GM21515 (cell line): ENCODE data around the gene GAREM1.
"Not testable (repeated sequence)": the region's sequence is repeated elsewhere in the genome, so short reads cannot be mapped to it uniquely, and the experiment has no call there.

Experiments
- ATAC-seq: cut with Tn5 transposase; IDR thresholded peaks from one replicate; pipeline ENCODE4 v1.9.1; 2021; ENCODE audit not compliant: unreplicated experiment

The GAREM1 gene

DNA sequence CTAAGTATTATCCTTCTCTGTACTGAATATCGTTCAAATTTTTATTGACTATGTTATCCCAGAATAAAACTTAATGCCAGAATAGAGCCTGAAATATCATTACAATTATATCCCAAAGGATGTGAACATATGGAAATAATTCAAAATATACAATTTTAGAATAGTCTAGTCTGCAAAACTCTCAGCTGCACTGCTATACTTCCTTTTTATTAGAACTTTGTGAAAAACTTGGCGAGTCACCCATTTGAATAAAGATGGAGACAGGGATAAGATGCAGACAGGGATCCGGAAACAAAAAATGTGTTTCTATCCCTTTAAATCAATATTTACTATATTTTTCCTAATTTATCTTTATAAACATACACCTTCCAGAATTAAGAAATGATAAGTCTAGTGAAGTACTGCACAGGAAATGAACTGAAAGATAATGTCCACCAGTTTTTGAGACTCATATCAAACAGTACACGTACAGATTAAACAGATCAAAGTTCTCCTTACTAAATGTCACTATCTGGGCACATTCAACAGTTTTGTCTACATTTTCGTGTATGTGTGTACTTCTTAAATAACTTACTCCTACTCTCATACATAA, 173.0 kb downstream of the GAREM1 start:
- no peak for ATAC-seq

DNA sequence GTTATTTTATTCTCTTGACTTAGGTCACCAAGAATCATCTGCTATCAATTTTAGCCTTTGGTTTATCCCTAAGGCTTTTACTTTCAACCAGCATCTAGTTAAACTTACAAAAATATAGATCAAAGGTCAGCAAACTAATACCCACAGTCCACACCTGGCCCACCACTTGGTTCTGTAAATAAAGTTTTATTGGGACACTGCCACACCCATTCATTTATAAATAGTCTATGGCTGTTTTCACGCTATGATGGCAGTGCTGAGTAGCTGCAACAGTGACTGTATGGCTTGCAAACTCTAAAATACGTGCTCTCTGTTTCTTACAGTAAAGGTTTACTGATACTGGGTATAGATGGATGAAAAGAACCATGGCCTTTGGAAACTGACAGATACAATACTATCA, 173.8 kb downstream of the GAREM1 start:
- no peak for ATAC-seq

DNA sequence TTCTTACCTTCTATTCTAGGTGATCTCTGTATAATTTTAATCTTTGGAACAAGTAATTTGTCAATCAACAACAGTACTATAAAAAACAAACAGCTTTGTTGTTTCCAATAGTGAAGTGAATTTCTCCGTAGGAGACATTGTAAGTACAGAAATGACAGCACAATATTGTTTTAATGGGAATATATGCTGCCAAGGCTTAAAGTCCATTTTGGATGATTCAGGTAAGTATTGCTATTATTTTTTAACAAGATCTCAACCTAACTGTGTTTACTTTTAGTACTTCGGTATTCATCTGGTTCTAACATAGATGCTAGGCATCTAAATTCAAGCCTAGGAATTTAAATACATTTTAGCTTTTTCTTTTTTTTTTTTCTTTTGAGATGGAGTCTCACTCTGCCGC, 175.1 kb downstream of the GAREM1 start:
- ATAC-seq = no peak

DNA sequence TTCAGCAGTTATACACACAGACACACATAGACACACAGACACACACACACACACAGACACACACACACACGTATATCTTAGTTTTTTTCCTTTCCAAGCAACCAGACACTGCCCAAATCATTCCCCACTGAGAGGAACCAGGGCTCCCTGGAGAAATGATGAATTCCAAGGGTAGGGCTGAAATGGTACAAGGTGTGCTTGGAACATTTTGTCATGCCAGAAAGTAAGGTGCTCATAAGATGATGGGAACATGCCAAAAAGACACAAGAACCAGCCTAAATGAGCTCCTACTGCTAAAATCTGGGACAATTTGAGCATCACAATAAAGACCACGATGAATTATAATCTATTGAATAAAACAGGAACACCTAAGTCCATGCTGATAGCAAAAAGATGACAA, 177.6 kb downstream of the GAREM1 start:
- no peak for ATAC-seq

DNA sequence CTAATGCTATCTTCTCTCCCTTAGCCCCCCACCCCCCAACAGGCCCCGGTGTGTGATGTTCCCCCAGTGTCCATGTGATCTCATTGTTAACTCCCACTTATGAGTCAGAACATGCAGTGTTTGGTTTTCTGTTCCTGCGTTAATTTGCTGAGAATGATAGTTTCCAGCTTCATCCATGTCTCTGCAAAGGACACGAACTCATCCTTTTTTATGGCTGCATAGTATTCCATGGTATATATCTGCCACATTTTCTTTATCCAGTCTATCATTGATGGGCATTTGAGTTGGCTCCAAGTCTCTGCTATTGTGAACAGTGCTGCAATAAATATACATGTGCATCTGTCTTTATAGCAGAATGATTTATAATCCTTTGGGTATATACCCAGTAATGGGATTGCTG, 179.1 kb downstream of the GAREM1 start:
- ATAC-seq = not testable (repeated sequence)

DNA sequence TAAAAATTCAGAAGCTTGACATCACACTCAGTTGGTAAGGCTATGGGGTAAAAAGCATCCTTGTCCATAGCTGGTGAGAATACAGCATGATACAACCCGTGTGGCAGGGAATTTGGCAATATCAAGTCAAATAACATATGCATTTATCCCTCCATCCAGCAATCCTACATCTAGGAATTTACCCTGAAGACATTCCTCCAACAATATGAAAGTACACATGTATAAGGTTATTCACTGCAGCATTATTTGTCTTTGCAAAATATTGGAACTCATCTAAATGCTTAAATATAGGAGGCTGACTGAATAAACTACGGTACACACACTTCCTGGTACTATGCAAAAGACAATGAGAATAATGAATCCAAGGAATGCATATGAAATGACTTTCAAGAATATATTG, 179.9 kb downstream of the GAREM1 start:
- no peak for ATAC-seq

DNA sequence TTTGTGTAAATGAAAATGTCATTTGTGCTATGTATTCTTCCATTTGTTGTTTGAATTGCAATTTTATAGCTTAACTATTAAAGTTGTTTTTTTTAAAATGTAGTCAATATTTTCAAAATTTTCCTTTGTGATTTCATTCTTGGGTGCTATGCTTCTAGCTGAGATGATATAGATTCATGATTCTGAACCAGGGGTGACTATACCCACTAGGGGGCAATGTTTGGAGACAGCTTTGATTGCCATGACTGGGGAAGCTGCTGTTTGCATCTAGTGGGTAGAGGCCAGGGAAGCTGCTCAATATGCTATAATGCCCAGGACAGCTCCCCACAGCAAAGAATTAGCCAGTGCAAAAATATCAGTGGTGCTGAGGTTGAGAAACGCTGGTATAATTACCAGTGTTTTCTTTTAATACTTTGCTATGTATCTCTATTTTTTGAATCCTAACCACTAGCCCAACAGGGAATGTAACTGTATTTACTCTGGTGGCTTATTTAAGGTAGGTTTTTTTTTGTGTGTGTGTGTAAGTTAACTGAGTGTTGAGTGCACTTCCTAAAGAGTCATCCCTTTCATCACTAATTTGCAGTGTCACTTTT, 181.1 kb downstream of the GAREM1 start:
- ATAC-seq = peak; percentile 79

DNA sequence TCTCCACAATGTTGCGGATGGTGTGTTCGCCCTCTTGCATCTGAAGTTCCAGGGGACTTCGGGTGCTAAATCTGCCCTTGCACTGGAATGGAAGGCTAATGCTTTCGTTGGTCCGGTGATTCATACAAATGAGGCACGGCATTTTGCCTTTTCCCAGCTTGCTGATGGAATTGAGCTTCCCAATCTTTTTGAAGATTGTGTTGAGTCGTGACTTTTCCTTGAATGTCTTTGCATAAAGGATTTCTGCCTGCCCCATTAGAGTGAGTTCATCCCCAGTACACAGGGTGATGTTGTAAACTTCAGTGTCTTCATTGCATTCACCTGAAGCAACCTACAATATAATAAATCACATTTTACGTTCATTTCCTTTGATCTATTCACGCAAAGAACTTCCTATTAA, 182.8 kb downstream of the GAREM1 start:
- ATAC-seq = no peak

DNA sequence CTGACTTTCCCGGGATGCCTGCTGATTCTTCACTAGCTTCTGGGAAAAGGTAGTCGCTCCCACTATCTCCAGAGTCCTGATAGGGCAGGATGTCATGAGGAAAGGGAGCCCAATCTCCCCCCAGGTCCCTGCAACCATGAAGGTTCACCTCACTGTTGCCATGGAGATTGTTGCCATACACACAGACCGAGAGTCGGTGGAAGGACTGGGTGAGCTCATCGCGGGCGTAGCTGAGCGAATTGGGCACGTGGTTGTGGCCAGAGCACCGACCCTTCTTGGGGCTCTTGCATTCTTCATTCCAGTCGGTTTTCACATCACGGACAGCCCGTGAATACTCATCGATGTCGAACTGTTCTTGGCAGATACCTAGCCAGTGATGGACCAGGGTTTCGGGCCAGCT, 183.4 kb downstream of the GAREM1 start:
- ATAC-seq = no peak

DNA sequence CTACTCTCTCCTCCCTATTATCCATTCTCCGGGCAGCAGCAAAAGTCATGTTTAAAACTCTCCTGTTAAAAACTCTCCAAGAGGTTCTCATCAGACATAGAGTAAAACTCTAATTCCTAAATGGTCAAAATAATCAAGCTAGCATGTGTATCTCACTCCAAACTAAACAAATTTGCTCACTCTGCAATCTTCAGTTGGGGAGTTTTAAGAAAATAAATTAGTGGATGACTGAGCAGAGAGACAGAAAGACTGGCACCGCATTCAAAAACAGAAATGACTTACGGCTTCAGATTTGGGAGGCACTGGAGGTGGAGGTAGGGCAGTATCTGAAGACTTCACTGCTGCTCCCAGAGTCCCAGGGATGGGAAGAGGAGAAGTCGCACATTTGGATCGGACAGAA, 183.9 kb downstream of the GAREM1 start:
- ATAC-seq = no peak

DNA sequence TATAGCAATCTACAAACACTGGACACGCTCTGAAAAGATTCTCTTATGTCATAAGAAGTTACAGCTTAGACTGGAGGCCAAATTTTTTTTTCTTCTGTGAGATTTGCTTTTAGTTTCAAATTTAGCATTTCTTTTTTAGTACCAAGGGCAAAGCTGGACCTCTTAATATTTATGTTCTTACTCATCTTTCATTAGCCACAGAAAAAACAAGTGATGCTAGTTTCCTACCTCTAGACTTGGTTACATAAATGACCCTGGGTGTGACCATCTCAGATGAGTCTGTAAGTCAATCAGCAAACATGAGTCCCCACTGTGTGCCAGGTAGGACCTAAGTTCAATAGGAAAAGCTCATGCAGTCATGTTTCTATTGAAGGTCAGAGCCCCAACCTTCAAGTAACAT, 186.4 kb downstream of the GAREM1 start:
- no peak for ATAC-seq

DNA sequence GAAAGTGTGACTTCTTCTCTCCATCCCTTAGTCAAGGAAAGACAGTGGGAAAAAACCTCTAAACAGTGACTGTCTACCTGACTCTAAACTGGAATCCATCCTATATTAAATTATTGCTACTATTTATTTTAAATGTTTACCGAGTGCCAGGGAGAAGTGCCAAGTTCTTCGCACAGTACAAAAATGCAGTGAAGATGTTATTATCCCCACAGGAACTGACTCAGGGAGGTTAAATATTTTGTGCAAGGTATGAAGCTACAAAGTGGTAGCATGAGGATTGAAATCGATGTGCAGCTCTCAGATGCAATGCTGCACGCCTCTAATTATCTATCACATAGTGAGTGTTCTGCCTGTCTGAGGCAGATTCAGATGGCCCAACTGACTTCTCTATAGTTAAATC, 189.8 kb downstream of the GAREM1 start:
- ATAC-seq = no peak

DNA sequence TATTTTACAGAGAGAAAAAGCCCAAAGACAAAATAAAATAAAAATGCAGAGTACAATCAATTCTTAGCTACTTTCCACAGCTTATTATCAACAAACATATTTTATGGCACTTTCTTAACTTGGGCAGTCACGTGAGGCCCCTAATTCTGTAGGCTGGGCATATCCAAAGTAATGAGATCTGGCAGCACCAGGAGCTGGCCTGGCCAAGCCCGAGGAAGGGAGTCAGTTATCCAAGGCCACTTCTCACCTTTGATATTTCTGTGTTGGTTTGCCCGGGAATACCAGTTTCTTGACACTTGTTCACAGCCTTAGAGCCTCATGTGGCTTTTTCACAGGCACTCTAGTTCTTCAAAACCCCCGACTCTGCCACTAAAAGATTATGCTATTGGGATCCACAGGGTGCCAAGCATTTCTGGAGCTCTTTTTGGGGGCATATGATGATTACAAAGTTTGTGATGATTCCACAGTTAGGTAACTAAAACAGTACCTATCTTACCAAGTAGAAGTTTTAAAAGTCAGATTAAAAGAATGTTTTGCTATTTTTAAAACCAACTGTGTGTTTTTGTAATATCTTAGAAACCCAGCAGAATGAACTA, 190.4 kb downstream of the GAREM1 start:
- no peak for ATAC-seq

DNA sequence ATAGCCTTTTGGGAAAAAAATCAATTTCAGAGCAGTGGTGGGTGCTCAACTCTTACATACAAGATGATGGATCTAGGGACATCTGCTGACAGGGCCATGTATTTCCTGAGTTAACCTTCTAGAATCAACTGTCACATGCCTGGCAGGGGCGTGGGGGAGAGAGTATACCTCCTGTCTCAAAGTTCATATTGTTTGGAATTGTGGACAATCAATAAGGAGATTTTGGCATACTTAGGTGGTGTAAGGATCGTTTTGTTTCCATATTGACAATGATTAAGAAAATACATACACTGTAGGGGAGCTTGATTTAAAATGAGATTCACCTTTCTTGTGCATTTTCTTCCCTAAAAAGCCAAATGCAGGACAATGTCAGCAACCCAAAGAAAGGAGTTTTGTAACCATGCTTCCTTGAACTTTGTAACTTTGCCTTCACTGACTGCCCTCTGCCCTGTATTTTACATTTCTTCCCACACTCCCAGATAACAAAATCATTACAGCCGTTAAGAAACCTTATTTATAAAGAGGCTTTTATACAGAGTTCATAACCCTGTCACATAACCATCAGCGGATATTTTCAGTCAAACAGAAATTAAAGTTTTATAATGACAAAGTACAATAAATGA, 192.4 kb downstream of the GAREM1 start:
- ATAC-seq = no peak

DNA sequence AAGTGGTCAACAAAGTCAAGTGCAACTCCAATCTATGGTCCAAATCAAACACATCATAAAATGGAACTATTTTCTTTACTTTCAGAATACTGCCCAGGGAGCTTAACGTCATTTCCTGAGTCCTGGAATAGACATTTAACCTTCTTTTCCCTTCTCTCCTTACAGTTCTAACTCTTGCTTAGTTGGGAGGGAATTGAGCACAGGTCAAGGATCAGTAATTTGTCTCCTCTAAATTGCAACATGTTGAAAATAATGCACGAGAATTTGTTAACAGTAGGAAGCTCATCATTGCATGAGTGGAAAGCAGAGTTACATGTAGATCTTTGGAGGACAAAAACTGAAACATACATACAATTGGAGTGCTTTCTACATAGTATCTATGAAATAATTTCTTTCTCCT, 193.1 kb downstream of the GAREM1 start:
- ATAC-seq = no peak

DNA sequence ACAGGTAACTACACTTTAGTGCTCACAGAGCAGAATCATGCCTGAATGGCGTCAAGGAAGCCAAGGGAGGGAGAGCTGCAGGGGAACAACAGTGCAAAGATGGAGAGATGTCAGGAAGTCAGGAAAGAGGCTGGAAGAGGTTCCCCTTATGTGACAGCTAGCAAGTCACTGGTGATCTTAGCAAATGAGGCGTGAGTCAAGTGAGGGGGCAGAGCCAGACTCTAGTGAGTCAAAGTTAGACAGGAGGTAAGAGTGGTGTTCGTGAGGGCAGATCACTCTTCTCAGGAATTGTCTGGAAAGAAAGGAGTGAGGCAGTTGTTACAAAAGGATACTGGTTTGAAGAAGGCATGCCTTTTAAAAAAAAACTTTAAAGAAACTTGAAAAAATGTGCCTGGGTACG, 193.8 kb downstream of the GAREM1 start:
- no peak for ATAC-seq

DNA sequence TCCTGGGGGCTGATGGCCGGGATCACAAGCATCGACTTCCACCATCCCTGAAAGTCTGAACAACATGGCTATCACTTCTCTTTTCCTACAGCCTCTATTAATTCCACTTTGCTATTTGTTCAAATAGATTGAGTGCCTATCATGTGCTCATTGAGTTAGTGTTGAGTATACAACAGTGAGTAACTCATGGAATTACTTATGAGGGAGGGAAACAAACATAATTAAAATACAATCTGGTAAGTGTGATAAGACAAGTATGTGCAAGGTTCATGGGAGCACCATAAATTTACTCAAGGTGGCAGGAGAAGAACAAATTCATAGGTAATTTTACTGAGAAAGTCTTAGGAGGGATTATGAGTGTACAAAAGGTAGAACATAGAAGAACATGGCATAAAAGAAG, 194.4 kb downstream of the GAREM1 start:
- no peak for ATAC-seq

DNA sequence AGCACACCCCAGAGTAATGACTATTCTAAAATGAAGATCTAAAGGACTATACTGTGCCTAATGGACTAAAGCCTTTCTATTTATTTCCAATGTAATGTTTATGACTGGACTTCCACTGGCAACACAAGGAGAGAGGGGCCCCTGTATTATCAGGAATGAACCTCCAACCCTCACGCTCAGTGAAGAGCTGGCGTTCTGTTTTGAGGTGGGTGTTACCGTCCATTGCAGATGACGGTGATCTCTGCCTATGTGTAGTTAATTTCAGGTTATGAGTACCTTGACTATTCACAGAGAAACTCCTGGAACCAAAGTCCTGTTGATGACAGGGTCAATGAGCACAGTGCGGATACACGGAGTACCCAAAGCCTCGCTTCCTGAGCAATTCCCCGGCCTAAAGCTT, 195.5 kb downstream of the GAREM1 start:
- ATAC-seq = no peak

DNA sequence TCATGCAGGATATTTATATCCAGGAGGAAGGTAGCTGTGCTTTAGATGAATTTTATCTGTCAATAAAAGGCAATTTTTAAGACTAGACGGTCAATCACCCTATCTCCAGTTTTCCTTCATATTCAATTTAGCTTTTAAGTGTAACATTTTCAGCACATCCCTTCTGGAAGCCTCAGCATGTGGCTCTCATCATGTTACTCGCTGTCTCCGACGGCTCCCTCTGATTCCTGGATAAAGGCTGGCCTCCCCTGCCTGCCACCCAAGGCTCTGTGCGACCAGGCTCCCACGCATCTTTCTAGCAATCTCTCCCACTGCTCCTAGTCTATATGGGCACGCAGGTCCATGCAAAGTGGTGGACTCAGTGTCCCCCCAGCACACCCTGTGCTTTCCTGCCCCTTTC, 196.4 kb downstream of the GAREM1 start:
- ATAC-seq = no peak

DNA sequence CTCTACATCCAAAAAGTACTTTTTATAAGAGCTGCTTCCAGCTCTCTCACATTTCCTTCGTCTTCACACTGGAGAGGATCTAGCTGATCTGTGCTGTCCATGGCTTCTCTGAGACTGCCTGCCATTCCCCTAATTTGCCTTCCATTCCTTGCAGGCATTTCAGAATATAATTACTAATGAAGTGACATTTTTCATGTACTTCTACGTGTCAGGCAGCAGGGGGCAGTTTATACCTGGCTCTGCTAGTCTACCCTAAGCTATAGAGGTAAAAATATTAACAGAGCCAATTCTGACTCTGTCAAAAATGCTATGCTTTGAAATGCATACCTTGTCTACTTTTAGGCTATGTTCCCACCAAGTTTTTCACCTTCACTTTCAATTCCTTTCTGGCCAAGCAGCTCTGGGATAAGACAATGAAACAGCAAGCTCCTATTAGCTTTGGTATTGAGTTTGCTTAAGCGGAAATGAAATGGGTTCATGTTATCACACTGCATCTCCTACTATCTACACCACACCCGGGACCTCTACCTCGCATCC, 198.9 kb downstream of the GAREM1 start:
- ATAC-seq = peak; percentile 80

DNA sequence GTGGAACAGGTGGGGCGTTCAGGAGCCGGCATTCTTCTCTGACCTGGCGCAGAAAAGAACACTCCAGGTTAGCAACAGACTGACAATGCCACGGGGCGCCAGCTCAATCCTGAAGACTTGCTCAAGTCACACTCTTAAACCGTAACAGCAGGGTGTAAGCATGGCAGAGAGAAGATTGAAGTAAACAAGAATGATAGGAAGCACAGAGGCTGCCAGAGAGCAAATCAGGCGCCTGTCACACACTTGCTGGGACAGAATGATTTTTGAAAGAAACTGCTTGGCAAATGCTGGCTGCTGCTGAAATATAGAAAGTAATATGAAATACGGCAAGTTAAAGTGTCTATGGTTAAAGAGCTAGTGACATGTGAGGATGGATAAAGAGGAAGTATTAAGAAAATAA, 200.3 kb downstream of the GAREM1 start:
- no peak for ATAC-seq

DNA sequence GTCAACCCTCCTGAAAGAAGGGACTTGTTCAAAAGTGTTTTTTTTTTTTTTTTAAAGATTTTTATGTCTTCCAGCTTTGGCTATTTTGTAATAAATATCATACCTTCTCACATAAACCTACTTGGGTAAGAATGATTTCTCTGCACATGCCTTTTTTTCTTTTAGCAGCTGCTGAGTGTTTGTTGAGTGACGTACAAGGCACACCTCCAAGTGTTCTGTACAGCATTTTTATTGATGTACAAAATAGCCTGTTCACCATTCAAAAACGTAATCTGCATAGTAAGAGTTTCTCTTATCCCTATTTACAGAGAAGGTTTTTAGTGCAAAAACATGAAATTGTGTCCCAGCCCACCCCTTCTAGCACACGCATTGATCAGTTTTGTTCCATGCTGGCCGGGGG, 203.2 kb downstream of the GAREM1 start:
- ATAC-seq = no peak
